DMS53 treated with DMSO at 0.1 percent for 48 hours (cell line): ENCODE results near the gene NSF.
"Not testable (repeated sequence)": the region's sequence is repeated elsewhere in the genome, so short reads cannot be mapped to it uniquely, and the experiment has no call there.

Experiments
- DNase-seq: peaks from one replicate; lab custom pipeline; 2025; ENCODE audit not compliant: unreplicated experiment; lab: John Stamatoyannopoulos, UW

Gene NSF

GRCh38 chr17:46773676-46774075 lies 183.2 kb downstream of the NSF start:
- DNase-seq = no peak

GRCh38 chr17:46774108-46774737 lies 183.8 kb downstream of the NSF start:
- DNase-seq = no peak

GRCh38 chr17:46776298-46777005 lies 186.0 kb downstream of the NSF start:
- no peak for DNase-seq

GRCh38 chr17:46777943-46778915 lies 187.8 kb downstream of the NSF start:
- DNase-seq = no peak

- no peak for DNase-seq
Measured at GRCh38 chr17:46780003-46780373, 189.5 kb downstream of the NSF start.

- peak; percentile 39 for DNase-seq
Measured at GRCh38 chr17:46782250-46782953, 191.9 kb downstream of the NSF start.

- DNase-seq = peak; percentile 76
Measured at GRCh38 chr17:46783031-46783593, 192.6 kb downstream of the NSF start.

- no peak for DNase-seq
Measured at GRCh38 chr17:46785696-46786095, 195.2 kb downstream of the NSF start.

GRCh38 chr17:46787478-46787877 lies 197.0 kb downstream of the NSF start:
- DNase-seq = no peak

- DNase-seq = no peak
Measured at GRCh38 chr17:46788300-46788699, 197.8 kb downstream of the NSF start.

GRCh38 chr17:46788796-46789195 lies 198.3 kb downstream of the NSF start:
- no peak for DNase-seq

- no peak for DNase-seq
Measured at GRCh38 chr17:46789610-46790009, 199.1 kb downstream of the NSF start.

GRCh38 chr17:46790216-46790615 lies 199.7 kb downstream of the NSF start:
- no peak for DNase-seq

- DNase-seq = no peak
Measured at GRCh38 chr17:46791531-46791930, 201.1 kb downstream of the NSF start.

- no peak for DNase-seq
Measured at GRCh38 chr17:46792071-46792470, 201.6 kb downstream of the NSF start.

- not testable (repeated sequence) for DNase-seq
Measured at GRCh38 chr17:46793023-46793422, 202.6 kb downstream of the NSF start.

- DNase-seq = no peak
Measured at GRCh38 chr17:46793541-46793940, 203.1 kb downstream of the NSF start.

- DNase-seq = no peak
Measured at GRCh38 chr17:46794318-46794717, 203.8 kb downstream of the NSF start.

- peak; percentile 11 for DNase-seq
Measured at GRCh38 chr17:46795379-46795952, 205.0 kb downstream of the NSF start.

GRCh38 chr17:46796084-46796483 lies 205.6 kb downstream of the NSF start:
- DNase-seq = no peak
